ENCODE measurements around the gene MGAT4A. TPM values are rescaled to one million over a fixed set of nuclear protein-coding genes. Genes with fewer than 3 reads are reported as not detected.
"Not testable (repeated sequence)": the region's sequence is repeated elsewhere in the genome, so short reads cannot be mapped to it uniquely, and the experiment has no call there.

Gene MGAT4A
- total RNA-seq, 1 donor from 2014 or later: 12.2 TPM

DNA sequence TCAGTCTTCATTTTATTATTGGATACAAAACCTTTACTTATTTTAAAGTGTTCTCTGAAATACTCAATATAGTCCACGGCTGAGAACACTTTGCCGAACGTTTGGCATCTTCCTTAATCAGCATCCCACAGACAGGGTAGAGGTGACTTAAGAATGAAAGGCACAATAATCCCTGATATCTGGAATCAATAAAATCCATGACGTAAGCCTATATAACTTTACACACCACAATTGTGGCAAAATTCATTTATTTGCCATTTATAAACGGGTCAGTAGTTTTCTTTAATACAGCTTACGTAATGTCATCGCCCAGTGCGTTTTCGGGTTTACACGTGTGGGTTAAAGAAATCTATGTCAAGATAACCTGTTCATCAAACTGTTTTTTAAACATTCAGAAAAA lies 1.3 kb downstream of the MGAT4A start:
- no peak overlapping the region for H3K27ac Mint-ChIP-seq (ENCODE audit: unreplicated experiment)
- no peaks in the 10 kb centered on the region for H3K36me3 Mint-ChIP-seq (ENCODE audit: low read depth)
- no peak for DNase-seq (ENCODE audit: low read depth, low spot score)
- no peaks in the 10 kb centered on the region for H3K9me3 Mint-ChIP-seq
- H3K4me3 Mint-ChIP-seq: peak overlapping the region; percentile 86
- TF ChIP-seq, protein P1, sequence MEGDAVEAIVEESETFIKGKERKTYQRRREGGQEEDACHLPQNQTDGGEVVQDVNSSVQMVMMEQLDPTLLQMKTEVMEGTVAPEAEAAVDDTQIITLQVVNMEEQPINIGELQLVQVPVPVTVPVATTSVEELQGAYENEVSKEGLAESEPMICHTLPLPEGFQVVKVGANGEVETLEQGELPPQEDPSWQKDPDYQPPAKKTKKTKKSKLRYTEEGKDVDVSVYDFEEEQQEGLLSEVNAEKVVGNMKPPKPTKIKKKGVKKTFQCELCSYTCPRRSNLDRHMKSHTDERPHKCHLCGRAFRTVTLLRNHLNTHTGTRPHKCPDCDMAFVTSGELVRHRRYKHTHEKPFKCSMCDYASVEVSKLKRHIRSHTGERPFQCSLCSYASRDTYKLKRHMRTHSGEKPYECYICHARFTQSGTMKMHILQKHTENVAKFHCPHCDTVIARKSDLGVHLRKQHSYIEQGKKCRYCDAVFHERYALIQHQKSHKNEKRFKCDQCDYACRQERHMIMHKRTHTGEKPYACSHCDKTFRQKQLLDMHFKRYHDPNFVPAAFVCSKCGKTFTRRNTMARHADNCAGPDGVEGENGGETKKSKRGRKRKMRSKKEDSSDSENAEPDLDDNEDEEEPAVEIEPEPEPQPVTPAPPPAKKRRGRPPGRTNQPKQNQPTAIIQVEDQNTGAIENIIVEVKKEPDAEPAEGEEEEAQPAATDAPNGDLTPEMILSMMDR (conservative IDR thresholded peaks at IDR 0.05): no peak
- H3K27me3 Mint-ChIP-seq (ENCODE audit: low read depth): peaks cover 45% of the 10 kb centered on the region
- H3K4me1 Mint-ChIP-seq: peaks cover 20% of the 10 kb centered on the region

DNA sequence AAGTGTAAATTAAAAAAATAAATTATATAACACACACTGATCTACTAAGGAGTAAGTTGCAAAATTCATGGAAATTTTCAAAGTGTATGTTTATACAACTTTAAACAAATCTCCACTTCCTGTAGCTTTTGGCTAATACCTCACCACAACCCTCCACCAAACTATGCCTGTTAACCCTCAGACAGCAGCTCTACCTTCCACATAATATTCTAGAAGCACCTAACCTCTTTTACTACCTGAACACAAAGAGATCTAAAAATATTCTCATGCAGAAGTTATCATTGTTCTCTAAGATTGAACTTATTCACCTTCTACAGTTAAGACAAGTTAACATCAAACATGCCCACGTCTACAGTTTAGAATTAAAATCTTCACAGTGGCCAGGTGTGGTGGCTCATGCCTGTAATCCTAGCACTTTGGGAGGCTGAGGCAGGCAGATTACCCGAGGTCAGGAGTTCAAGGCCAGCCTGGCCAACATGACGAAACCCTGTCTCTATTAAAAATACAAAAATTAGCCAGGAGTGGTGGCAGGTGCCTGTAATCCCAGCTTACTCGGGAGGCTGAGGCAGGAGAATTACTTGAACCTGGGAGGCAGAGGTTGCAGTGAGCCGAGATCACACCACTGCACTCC lies 2.7 kb downstream of the MGAT4A start:
- not testable (repeated sequence) for H3K9me3 Mint-ChIP-seq; DNase-seq (ENCODE audit: low read depth, low spot score); H3K36me3 Mint-ChIP-seq (ENCODE audit: low read depth); H3K27ac Mint-ChIP-seq (ENCODE audit: unreplicated experiment)
- H3K4me3 Mint-ChIP-seq: peak overlapping the region; percentile 32
- peaks cover 20% of the 10 kb centered on the region for H3K4me1 Mint-ChIP-seq
- peaks cover 43% of the 10 kb centered on the region for H3K27me3 Mint-ChIP-seq (ENCODE audit: low read depth)

DNA sequence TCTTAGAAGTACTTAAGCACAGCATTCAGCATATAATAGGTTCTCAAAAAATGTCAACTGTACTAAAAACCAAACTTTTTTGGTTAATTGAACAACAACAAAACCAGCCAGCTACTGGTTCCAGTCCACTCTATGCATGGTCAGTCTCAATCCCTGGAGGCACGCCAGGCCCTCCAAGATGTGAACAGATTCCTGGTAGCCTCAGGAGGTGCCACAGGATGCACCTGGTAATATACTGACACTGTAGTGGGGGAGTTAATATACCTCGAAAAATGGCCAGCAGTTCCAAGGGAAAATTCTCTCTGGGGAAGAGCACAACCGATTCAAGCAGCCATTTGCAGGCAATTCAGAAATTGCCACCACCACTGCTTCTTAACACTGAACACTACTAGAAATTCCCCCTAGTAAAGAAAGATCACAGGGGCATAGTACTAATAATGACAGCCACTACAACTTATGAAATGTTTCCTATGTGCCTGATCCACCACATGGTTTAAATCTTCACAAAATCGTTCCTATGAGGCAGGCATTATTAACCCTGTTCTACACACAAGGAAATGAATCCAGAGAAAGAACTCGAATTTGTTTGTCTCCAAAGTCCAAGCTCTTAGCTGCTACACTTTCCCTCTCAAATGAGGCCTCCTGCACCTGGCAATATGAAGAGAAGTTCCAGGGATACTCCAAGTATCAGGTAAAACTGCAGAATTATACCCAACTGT lies 3.4 kb downstream of the MGAT4A start:
- Mint-ChIP-seq H3K4me3 (peak overlapping the region; percentile 5), H3K4me1 (peaks cover 16% of the 10 kb centered on the region), H3K36me3 (ENCODE audit: low read depth) (peaks cover 5% of the 10 kb centered on the region), H3K27ac (ENCODE audit: unreplicated experiment) (no peak overlapping the region), H3K9me3 (peaks cover 2% of the 10 kb centered on the region), H3K27me3 (ENCODE audit: low read depth) (peaks cover 38% of the 10 kb centered on the region)
- TF ChIP-seq, protein P1 (conservative IDR thresholded peaks at IDR 0.05): no peak
- DNase-seq (ENCODE audit: low read depth, low spot score): no peak

GRCh38 chr2:98726735-98727368 lies 4.1 kb downstream of the MGAT4A start:
- H3K36me3 Mint-ChIP-seq (ENCODE audit: low read depth): peaks cover 9% of the 10 kb centered on the region
- peaks cover 2% of the 10 kb centered on the region for H3K9me3 Mint-ChIP-seq
- TF ChIP-seq, protein P1 (conservative IDR thresholded peaks at IDR 0.05): no peak
- no peak overlapping the region for H3K27ac Mint-ChIP-seq (ENCODE audit: unreplicated experiment)
- DNase-seq (ENCODE audit: low read depth, low spot score): no peak
- peaks cover 34% of the 10 kb centered on the region for H3K27me3 Mint-ChIP-seq (ENCODE audit: low read depth)
- no peak overlapping the region for H3K4me3 Mint-ChIP-seq
- peaks cover 10% of the 10 kb centered on the region for H3K4me1 Mint-ChIP-seq

GRCh38 chr2:98726205-98726604 lies 4.7 kb downstream of the MGAT4A start:
- Mint-ChIP-seq H3K9me3 (peaks cover 2% of the 10 kb centered on the region), H3K27me3 (ENCODE audit: low read depth) (peaks cover 31% of the 10 kb centered on the region), H3K27ac (ENCODE audit: unreplicated experiment) (no peak overlapping the region), H3K4me3 (no peak overlapping the region), H3K36me3 (ENCODE audit: low read depth) (peaks cover 9% of the 10 kb centered on the region), H3K4me1 (peaks cover 7% of the 10 kb centered on the region)
- TF ChIP-seq, protein P1 (conservative IDR thresholded peaks at IDR 0.05): no peak
- DNase-seq (ENCODE audit: low read depth, low spot score): no peak

DNA sequence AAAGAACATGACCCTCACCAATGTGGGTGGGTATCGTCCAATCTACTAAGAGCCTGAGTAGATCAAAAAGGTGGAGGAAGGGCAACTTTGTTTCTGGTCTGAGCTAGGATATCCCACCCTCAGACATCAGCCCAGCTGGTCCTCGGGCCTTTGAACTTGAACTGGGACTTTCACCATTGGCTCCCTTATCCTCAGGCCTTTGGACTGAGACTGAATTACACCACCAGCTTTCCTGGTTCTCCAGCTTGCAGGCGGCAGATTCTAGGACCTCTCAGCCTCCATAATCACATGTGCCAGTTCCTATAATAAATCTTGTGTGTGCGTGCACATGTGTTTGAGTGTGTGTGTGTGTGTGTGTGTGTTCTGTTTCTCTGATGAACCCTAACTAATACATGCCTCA lies 10.6 kb downstream of the MGAT4A start:
- H3K36me3 Mint-ChIP-seq (ENCODE audit: low read depth): peaks cover 21% of the 10 kb centered on the region
- no peak overlapping the region for H3K4me3 Mint-ChIP-seq
- H3K4me1 Mint-ChIP-seq: peaks cover 6% of the 10 kb centered on the region
- peaks cover 5% of the 10 kb centered on the region for H3K9me3 Mint-ChIP-seq
- no peak overlapping the region for H3K27ac Mint-ChIP-seq (ENCODE audit: unreplicated experiment)
- no peak for DNase-seq (ENCODE audit: low read depth, low spot score)
- TF ChIP-seq, protein P1 (conservative IDR thresholded peaks at IDR 0.05): no peak
- H3K27me3 Mint-ChIP-seq (ENCODE audit: low read depth): no peaks in the 10 kb centered on the region
